ENCODE measurements around the gene CRISPLD2. TPM values are rescaled to one million over a fixed set of nuclear protein-coding genes. Genes with fewer than 3 reads are reported as not detected.
A peak's percentile ranks its signal among the peaks of the same experiment; 100 is the strongest.
"Not testable (repeated sequence)": the region's sequence is repeated elsewhere in the genome, so short reads cannot be mapped to it uniquely, and the experiment has no call there.

Gene CRISPLD2
- total RNA-seq, 1 experiment from 2014 or later: 0.95 TPM

DNA sequence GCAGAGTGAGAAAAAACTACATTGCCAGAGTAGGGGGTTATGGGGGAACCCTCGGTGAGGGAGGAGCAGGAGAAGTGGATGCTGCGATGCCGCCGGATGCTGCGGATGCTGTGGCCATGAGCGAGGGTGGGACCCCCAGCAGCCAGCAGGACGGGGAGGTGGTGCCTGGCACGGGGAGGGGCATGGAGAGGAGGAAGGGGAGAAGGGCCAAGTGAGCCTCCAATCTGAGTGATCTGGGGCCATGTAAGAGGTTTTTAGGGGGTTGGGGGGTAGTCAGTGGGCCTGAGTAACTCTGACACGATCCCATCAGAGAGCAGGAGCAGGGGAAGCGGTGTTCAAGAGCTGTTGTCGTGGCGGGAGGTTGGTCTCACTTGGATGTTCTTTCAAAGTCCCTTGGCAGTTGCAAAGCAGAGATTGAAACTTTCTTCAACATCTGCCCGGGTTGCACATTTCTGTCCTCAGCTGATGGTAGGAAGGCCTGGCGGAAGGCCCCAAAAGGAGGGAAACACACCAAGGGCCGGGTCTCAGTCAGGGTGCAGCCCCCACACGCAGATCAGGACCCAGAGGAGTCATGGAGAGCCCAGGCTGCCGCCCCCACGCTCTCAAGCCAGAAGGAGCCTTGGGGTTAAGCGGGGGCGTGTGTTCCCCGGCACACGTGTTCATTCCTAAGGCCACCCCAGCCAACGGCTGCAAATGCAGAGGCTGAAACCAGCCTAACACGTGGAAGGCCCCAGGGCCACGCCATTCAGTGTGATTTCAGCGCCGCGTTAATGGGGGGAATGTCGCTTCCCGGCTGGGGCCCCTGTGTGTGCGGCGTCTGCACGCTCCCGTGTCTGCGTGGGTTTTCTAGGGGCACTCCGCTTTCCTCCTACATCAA, 109.9 kb downstream of the CRISPLD2 start:
- DNase-seq (ENCODE audit: low spot score): no peak

DNA sequence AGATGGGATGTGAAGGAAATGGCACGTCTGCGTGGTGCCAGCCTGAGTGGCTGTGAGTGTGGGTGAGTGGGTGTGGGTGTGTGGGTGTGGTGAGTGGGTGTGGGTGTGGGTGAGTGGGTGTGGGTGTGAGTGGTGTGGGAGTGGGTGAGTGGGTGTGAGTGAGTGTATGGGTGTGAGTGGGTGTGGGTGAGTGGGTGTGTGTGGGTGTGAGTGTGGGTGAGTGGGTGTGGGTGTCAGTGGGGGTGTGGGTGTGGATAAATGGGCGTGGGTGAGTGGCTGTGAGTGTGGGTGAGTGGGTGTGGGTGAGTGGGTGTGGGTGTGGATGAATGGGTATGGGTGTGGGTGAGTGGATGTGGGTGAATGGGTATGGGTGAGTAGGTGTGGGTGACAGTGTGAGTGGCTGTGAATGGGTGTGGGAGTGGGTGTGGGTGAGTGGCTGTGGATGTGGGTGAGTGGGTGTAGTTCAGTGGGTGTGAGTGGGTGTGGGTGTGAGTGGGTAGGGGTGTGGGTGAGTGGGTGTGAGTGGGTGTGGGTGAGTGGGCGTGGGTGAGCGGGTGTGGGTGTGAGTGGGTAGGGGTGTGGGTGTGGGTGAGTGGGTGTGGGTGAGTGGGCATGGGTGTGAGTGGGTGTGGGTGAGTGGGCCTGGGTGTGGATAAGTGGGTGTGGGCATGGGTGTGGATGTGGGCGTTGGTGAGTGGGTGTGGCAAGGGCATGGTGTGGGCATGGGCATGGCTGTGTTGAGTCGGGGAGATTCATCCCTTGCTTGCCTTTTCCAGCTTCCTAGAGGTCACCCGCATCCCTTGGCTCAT, 110.7 kb downstream of the CRISPLD2 start:
- no peak for DNase-seq (ENCODE audit: low spot score)

DNA sequence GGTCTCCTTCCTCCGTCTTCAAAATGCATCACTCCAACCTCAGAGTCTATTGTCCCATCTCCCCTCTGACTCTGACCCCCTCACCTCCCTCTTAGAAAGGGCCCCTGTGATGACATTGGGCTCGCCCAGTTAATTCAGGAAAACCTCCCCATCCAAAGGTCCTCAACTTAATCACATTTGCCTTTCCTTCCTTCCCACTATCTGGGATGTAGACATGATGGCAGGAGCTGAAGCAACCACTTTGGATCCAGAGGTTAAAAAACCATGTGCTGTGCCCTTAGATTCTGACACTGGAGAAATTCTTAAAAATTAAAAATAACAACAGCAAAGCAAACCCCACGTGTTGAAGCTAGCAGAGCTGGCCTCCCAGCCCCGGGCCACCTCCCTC, 111.3 kb downstream of the CRISPLD2 start:
- DNase-seq (ENCODE audit: low spot score): no peak

DNA sequence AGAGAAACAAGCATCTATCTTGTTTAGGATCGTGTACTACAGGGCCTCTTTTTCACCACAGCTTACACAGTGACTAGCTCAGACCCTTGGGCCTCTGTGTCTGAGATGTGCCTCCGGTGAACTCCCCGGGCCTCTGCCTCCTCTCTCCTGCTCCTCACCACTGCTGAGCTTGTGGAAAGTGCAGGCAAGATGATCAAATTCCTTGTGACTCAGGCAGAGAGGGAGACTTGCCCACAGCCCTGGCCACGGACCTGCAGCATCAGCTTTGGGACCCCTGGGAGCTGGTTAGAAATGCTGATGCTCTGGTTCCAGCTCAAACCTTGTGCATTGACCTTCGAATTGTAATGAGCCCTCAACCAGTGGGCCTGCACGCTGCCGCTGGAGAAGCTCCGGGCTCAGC, 111.7 kb downstream of the CRISPLD2 start:
- DNase-seq (ENCODE audit: low spot score): no peak

DNA sequence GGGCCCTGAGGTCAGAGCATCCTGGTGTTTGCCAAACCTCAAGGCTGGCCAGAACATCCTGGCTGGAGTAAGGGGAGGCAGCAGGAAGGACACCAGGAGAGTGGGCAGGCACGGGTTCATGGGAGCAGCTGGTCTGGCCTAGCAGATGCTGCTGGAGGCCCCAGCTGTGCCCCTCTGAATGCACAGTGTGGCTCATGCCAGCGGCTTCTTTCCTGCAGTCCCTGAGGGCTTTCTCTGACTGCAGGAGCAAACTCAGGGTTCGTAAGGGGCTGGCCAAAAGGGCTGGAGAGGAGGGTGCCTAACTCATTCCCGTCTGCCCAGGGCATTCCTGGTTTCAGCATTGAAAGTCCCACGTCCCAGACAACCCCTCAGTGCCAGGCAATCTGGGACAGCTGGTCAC, 112.9 kb downstream of the CRISPLD2 start:
- DNase-seq (ENCODE audit: low spot score): no peak

DNA sequence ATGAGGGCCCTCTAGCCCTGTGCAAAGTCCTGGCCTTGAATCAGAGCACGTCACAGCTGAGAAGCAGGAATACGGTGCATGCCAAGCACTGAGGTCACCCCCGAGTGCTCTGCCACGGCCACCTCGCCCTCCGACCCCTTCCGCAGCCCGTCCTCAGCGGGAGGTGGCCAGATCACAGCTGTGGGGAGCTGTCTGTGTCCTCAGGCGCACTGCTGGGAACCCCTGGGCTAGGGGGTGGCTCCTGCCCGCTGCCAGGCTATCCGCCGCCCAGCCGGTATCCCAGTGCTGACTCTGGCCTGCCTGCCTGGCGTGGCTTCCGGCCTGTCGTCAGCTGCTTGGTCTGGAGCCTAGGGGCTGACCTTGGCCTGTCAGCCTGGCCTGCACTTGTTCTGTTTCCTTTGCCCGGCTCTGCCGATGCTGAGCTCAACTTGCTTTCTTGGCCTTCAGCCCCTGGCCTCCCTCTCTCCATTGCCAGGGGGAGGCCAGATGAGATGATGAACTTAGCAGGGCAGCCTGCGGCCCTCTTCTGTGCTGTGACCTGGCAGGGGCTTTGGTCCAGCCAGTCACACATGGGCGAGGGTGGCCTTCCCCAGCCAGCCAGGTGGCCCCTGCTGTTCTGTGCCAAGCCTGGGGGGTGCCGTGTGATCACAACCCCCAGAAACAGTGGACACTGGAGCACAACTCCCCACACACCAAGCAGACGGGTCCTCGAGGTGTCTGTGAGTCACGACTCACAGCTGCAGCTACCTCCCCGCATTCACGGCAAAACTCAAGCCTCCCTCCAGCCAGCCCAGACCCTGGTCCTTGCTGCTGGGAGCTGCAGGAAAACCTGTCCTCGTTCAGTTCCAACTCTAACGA, 114.2 kb downstream of the CRISPLD2 start:
- DNase-seq (ENCODE audit: low spot score): no peak

DNA sequence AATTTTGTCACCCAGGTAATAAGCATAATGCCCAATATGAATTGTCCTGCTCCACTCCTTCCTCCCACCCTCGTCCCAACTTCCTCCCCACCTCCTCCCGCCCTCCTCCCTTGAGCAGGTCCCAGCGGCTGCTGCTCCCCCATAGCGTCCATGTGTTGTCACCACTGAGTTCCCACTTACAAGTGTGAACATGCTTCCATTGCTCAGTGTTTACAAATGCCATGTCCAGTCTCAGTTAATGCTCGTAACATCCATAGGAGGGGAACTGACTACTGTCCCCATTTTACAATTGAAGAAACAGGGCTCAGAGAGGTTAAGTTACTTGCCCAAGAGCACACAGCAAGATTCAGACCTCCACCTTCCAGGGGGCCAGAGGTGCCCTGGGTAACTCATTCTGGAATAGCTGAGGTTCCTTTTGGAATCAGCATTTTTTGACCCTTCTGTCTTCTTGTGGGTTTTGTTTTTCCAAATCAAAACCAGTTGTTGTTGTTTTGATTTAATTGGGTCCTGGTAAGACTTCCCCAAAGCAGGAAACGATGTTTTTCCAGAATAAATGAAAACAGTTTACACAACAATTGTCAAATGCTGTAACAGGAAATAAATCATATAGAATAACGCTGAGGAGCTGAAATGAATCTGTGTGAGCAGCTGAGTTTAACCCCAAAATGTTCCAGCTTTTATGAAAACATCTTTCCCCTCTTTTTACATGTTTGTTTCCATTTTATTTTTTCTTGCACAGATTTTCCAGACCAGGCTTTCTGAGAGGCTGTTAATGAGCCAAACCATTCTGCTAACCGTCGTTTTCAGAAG, 117.6 kb downstream of the CRISPLD2 start:
- no peak for DNase-seq (ENCODE audit: low spot score)

DNA sequence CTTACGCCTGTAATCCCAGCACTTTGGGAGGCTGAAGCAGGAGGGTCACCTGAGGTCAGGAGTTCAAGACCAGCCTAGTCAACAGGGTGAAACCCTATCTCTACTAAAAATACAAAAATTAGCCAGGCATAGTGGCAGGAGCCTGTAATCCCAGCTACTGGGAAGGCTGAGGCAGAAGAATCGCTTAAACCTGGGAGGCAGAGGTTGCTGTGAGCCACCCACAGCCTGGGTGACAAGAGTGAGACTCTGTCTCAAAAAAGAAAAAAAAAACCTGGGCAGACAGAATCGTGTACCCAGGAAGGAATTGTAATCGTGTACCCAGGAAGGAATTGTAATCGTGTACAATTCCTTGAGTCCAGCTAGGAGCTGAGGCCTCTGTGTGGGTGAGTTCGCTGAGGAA, 118.8 kb downstream of the CRISPLD2 start:
- DNase-seq (ENCODE audit: low spot score): not testable (repeated sequence)

DNA sequence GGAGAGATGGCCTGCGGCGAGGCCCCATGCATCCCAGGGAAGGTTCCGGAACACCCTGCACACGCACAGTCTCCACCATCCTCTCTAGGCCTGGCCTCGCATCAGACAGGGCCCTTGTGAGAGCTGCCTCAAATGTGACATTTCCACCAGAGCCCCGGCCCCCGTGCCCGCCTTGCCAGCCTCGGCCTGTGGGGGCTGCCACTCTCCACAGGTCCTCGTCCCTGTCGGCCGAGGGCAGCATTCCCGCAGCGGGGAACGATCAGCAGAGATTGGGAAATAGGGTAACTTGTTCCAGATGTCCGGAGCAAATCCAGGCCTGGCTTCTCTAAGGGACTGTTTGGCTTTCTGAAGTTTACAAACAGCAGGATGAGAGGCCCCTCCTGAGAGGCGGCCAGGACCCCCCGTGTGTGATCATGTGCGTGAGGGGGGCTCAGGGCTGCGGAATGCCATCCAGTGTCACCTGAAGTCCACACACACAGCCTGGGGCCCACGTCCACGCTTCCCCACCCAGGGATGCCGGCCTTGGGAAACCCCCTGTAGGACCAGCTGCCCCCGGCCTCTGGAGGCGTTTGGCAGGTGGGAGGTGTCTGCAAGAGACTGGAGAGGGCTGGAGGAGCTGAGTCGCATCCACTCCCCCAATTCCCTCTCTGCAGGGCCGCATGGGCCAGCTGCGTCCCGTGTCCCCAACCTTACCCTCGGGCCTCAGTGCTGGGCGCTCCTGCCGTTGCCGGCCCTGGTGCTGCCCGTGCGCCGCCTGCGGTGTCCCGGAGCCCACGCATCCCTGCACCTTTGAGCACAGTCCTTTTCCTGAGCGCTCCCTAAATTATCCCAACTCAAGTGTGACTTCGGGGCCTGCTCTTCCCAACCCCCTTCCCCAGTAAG, 121.1 kb downstream of the CRISPLD2 start:
- DNase-seq (ENCODE audit: low spot score): no peak

DNA sequence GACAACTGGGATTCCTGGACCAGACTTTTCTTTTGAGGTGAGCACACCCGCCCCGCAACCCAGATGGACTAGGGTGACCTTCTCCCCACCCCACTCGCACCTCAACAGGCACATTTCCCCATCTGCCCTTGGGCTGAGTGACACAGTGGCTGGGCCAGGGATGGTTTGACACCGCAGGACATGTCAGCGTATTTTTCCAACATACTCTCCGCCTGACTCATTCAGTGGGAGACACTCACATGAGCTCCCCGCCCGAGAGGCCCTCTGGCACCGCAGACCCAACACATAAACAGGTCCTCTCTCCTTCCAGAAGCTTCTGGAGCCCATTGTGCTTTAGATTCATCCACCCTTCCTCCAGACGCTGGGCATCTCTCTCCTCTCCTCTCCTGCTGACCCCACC, 122.1 kb downstream of the CRISPLD2 start:
- peak; percentile 74 for DNase-seq (ENCODE audit: low spot score)

DNA sequence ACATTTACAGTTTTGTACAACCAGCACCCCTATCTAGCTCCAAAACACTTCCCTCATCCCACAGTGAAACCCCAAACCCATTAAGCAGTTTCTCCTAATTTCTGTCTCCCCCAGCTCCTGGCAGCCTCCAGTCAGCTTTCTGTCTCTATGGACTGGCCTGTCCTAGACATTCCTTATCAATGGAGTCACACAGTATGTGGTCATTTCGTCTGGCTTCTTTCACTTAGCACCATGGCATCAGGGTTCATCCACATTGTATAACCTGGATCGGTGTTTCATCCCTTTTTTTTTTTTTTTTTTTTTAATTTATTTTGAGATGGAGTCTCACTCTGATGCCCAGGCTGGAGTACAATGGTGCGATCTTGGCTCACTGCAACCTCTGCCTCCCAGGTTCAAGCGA, 123.0 kb downstream of the CRISPLD2 start:
- no peak for DNase-seq (ENCODE audit: low spot score)

DNA sequence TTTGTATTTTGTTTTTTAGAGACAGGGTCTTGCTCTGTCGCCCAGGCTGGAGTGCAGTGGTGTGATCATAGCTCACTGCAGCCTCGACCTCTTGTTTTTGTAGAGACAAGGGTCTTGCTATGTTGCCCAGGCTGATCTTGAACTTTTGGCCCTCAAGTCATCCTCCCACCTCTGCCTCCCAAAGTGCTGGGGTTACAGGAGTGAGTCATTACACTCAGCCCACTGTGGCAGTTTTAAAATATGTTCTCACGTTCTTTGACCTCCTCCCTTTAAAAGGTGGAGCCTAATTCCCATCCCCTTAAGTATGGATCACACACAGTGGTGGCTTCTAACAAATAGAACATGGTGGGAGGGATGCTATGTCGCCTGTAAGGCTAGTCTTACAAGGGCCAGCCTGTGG, 123.8 kb downstream of the CRISPLD2 start:
- no peak for DNase-seq (ENCODE audit: low spot score)

DNA sequence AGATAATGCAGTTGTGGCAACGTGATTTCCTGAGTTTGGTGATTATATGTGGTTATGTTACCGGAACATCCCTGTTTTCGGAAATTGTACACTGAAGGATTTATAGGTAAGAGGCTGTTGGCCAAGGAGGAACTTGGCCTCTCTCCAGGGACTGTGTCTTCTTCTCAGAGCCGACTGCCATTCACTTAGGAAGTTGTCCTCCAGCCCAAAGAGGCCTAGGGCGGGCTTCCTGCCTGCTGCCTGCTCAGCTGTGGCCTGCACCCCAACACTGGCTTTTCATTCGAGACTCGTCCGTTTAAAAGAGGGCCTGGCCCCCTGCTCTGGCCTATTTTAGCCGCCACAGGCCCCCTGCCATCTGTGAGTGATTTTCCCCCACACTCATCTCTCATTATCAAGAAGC, 127.2 kb downstream of the CRISPLD2 start:
- DNase-seq (ENCODE audit: low spot score): peak; percentile 63

DNA sequence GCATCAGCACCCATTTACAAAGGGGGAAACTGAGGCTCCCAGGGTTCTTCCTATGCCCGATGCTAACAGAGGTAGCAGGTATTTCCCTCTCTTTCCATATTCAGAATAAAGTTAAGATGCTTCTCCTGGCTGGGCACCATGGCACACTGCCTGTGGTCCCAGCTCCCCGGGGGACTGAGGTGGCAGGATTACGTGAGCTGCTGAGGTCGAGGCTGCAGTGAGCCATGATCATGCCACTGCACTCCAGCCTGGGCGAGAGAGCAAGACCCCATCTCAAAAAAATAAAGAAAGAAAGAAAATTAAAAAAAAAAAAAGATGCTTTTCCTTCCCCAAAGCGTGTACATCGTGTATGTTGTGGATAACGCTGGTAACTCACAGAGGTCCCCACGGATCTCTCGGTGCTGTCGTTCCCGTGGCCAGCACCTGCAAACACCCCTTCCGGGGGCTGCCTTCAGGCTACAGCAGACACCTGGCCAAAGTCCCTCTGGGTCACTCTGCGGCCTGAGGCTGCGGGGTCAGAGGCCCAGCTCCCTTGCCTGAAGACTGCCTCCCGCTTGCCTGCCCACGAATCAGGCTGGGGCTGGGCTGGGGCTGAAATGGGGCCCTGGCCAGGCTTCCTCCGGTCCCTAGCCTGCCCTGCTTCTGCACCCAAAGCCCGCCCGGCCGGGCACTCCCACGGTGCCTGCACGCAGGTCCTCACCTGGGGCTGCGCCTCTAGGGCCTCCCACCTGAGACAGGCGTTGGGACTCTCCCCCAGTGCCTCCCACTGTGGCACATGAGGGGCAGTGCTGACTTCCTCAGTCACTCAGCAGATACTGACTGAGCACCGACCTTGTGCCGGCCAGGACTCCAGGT, 128.4 kb downstream of the CRISPLD2 start:
- DNase-seq (ENCODE audit: low spot score): no peak

DNA sequence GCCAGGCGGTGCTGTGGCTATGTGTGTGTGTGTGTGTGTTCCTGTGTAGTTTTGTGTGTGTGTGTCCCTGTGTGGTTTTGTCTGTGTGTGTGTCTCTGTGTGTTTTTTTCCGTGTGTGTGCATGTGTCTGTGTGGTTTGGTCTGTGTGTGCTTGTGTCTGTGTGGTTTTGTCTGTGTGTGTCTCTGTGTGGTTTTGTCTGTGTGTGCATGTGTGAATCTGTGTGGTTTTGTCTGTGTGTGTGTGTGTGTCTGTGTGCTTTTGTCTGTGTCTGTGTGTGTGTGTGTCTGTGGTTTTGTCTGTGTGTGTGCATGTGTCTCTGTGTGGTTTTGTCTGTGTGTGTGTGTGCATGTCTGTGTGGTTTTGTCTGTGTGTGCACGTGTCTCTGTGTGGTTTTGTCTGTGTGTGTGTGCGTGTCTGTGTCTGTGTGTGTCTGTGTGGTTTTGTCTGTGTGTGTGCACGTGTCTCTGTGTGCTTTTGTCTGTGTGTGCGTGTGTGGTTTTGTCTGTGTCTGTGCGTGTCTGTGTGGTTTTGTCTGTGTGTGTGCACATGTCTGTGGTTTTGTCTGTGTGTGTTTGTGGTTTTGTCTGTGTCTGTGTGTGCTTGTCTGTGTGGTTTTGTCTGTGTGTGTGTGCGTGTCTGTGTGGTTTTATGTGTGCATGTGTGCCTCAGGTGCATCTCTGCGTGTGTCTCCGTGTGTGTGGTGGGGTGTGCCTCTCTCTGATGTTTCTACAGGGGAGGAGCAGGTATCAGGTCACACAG, 129.2 kb downstream of the CRISPLD2 start:
- DNase-seq (ENCODE audit: low spot score): no peak

DNA sequence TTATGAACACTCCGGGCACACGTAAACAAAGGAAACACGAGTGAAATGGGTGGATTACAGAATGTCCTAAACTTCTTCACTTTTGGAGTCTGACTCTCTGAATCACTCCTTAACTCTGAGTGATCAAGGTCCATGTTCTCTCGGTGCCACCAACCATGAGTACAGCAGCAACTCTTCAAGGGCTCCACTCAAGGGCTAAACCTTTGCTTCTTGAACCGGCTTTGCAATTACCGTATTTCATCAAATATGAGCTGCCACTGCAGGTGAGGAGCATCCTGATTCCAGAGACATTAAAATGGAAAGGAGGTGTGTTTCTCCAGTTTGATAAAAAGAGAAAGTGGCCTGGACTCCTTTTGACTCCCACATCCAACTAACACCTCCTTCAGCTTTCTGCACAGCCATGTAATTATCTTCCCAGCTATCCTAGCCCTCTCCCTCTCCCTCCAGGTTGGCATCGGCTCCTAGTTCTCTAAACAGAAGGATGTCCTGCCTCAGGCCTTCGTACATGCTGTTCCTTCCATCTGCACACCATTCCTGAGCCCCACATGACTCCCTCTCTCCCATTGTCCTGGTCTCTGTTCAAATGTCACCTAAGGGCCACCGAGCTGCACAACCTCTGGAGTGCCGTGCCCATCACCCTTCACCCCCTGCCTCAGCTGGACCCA, 130.1 kb downstream of the CRISPLD2 start:
- no peak for DNase-seq (ENCODE audit: low spot score)

DNA sequence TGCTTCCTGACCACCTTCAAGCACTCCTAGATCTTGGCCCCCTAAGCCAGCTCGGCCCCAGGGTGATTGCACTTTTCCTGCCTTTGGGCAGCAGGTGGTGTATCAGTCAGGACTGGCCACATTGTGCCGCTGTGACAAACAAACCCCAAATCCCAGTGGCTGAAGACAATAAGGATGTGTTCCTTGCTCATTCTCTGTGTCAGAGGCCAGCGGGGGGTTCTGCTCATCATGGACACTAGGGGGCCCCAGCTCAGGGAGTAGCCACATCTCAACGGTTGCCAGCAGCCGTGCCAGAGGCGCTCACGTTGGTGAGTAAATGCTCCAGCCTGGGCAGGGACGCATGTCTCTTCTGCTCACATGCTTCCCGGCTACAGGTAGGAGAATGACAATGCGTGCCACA, 131.1 kb downstream of the CRISPLD2 start:
- DNase-seq (ENCODE audit: low spot score): no peak

Measured in A172 (cell line).